HG03103 (cell line): Measurements from ENCODE around the gene KIF12.
"Not testable (repeated sequence)": the region's sequence is repeated elsewhere in the genome, so short reads cannot be mapped to it uniquely, and the experiment has no call there.

ENCODE experiments used
- ATAC-seq: cut with Tn5 transposase; IDR thresholded peaks from one replicate; pipeline ENCODE4 v1.9.1; 2021; ENCODE audit warnings: low read depth; ENCODE audit not compliant: unreplicated experiment

Gene KIF12

DNA sequence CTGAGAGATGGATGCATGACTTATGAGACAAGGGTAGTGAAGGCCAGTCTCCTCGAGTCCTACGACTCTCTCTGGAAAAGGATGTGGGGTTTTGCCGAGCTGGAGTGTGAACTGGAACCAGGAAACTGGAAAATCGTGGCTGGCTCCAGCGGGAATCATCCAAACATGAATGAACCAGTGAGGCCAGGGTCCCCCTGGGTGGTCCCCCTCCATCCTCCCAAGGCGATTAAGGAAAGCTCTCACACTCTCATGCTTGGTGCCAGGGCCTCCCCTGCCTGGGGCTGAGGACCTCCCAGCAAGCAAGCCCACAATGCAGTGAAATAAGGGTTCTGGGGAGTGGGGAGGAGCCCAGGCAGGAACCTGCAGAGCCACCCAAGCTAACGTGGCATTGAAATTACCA lies 11.4 kb downstream of the KIF12 start:
- no peak for ATAC-seq

DNA sequence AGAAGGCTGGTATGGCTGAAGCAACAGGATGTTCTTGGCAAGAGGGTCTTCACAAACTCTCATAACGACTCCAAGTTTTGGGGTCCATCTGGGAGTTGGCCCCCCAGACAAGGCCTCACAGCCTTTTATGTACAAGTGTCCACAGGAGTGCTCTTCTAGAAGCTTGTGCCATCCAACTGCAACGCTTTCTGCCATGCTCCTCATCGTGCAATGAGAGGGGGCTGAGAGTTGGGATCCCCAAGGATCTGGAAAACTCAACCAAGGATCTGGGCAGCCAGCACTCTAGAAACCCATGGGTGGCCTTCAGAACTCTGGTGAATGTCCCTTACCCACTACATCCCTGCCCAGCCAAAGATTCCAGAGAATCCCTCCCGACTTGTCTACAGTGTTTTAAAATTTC lies 12.5 kb downstream of the KIF12 start:
- ATAC-seq, result no peak

DNA sequence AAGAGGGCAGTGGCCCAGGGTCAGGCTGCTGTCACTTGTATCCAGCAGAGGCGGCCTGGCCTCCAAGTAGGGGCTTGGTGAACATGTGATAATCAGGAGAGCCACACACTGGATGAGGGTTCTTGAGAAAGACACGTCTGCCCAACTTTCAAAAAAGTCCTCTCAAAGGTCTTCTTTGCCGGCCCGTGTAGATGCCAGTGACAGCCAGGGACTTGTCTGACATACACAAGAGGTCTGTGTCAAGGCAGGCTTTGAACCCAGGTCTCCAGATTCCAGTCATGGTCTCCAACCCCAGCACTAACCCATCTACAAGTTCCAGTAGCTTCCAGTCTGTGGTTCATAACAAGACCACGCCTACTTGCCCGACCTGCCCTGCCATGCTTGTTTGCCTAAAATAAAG lies 13.1 kb downstream of the KIF12 start:
- no peak for ATAC-seq

DNA sequence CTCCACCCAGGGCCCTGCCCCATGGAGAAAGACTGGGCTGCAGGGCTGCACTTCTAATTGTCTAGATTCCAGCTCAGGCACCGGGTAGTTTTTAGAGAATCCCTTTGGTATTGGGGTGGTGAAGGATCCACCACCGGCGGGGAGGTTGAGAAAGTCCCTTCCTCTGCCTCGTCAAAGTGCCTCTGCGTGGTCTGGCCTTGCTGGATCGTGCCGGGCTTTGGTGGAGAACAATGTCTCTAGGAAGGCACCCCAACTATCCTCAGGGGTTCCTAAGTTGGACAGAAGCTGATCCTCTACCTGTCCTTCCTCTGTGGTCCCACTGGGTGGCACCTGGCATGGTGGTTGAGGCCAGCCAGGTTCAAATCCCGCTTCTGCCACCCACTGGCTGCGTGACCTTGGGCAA lies 13.7 kb downstream of the KIF12 start:
- ATAC-seq, result no peak

DNA sequence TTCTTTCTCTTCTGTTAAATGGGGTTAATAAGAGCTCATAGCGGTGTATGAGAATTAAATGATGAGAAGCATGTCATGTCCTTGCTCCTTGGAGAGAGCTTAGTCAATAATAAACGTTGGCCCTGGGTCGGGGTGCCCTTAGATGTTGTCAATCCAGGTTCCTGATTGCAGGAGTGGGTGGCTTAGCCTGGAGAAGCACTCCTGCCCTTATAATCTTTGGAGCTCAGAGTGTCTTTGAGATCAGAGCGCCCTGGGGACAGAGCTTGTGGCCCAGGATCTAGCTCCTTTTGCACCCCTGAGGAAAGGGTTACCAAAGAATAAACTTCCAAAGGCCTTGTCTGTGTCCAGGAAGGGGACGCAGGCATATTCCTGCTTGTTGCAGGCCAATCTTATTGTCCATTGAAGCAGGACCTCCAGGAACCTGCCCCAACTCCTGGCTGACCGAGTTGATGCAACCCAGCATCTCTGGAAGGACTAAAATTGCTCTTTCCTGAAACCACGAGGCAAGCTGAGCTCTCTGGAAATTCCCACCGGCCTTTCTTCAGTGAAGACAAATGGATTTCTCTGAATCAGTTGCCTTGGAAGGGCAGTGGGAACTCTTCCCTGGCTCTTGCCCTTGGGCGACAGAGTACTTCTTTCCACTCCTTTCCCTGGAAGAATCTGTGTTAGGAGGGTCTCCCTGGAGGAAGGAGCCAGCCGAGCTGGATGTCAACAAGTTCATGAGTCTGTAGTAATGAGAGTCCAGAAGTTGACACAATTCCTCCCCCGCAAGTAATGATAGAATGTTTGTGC lies 14.6 kb downstream of the KIF12 start:
- no peak for ATAC-seq

DNA sequence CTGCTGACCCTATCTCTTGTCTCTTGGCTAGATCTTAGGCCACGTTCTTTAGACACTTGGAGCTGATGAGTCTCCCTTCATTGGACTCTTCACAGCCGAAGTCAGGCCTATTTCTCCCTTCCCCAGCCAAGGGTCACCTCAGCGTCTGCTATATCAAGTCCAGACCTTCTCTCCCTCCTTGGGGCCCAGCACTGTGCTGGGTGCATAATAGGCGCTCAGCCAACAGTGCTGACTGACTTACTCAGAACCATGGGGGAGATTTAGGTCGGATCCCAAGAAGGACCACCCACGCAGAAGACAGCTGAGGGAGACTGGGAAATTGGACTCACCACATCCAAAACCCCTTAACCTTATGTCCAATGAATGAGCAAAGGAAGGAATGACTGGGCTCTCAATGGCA lies 15.4 kb downstream of the KIF12 start:
- ATAC-seq, result no peak

DNA sequence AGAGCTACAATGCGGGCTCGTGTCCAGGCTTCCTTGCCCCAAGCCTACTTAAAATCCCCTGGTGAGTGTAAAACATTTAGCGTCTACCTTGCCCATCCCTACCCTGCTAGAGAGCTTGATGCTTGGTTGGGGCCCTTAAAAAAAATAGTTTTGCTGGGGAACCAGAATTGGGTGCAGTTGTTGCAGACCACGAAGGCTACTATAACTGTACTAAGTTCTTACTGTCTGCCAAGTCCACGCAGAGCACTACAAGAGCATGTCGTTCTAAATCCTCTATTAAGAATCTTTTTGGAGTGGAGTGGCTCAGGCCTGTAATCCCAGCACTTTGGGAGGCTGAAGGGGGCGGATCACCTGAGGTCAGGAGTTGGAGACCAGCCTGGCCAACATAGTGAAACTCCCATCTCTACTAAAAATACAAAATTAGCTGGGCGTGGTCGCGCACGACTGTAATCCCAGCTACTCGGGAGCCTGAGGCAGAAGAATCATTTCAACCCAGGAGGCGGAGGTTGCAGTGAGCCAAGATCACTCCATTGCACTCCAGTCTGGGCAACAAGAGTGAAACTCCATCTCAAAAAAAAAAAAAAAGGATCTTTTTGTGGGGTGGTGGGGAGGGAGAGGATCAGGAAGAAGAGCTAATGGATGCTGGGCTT lies 16.2 kb downstream of the KIF12 start:
- ATAC-seq, result not testable (repeated sequence)

DNA sequence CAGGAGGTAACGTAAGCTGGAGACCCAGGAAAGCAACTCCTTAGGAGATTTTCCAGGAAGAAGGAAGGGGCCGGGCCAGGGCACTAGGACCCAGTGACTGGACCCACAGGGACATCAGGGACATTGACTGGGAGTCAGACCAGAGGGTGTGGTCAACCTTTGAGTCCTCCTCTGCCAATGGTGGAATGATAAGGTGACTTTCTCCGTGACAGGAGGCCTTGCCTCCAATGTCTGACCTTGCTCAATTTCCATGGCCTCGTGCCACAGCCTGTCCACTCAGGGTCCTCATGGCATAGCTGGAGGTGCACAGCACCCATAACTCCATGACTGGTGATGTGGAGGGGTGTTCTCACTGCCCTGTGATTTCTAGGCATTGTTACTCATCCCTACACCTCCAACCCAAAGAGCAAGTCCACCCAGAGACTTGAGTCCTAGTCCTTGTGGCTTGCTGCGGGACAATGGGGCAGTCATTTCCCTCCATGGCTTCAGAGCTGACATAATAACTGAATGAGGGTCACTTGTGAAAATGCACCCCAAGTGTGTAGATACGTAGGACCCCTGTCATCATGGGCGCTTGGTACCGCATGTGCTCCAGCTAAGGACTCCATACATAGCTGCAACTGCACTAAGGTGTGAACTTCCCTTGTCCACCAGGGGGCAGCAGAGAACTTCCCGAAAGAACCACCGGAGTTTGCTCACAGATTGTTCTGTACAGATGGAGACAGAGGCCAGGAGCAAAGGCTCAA lies 16.9 kb downstream of the KIF12 start:
- no peak for ATAC-seq

DNA sequence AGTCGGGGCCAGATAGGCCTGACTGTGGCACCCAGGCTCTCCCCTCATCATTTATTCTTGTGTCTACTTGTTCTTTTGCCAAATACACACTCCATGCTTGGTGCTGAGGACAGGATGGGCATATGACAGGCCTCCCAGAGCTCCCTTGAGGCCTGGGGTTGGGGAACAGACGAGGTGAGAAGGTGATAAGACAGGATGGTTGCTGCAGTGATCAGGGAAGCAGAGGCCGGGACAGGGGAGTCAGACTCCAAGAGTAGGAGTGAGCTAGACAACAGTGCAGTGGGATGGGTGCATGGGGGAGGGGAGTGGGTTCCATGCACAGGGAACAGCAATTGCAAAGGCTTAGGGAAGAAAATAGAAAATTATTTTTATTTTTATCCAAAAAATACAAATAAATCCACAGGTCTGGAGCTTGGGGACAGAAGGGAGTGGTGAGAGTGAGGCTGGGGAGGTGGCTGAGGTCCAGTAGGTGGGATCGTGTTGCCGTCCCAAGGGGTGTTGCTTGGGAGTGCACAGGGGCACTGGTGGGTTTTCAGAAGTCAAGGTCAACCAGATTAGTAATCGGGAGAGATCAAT lies 17.6 kb downstream of the KIF12 start:
- ATAC-seq, result no peak

DNA sequence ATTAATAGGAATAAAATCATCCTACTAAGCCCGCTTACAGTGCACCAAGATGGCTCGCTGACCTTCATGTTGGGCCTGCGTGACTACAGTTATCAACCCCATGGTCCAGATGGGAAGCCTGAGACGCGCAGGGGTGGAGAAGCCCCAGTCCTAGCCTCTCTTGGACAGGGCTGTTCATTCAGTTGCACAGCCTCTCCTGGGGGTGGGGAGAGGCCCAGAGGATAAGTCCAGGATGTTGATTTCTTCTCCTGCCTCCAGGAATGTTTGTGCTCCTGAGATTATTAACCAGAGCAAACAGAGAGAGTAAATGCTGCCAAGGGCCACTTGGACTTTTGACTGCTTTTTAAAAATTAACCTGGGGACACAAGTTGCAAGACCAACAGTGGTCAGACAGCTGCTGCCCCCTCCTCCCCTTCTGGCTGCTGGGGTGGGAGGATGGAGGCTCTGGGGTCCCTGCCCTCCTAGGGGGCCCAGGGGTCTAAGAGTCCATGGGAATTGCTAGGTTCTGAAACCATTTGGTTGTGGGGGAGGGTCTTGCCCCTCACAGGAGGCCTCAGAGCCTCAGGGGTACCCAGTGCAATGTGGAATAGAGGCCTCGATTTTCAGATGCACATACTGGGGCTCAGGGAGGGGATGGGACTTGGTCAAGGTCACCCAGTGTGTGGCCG lies 18.2 kb downstream of the KIF12 start:
- no peak for ATAC-seq

DNA sequence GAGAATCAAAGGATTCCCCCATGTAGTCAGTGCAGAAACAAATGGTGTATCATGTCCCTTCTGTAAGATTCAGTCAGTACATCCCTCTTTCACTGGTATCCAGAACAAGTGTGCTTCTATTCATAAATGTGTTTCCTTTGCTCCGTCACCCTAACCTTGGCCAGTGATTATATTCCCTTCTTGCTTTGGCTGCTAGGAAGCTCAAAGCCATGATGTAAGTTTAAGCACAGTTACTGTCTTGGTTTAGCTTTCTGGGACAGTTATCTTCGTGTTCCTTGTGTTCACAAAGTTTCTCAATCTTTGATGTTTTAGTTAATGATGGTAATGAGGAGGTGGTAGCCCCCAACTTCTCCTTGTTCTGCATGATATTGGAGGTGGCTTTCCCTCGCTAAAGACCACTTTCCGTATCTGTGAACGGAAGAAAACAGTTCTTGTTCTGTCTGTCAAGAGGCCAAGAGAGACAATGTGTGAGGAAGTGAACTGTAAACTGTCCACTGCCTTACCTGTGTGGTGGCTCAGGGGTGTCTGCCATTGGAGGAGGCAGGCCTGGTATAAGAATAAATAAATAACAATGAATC lies 18.8 kb downstream of the KIF12 start:
- no peak for ATAC-seq

DNA sequence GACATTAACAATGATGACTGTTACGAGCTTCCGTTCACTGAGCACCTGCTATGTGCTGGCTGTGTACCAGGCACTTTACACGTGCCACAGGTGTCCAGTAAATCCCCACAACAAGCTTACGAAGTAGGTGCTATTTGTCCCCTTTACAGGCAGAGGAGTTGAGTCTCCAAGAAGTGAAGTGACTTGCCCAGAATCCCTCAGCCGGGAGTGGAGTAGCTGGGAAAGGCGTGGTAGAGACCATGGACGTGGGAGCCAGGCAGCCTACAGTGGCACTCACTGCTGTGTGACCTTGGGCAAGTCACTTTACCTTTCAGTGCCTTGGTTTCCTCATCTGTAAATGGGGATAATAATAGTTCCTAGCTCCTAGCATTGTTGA lies 20.3 kb downstream of the KIF12 start:
- ATAC-seq, result no peak

DNA sequence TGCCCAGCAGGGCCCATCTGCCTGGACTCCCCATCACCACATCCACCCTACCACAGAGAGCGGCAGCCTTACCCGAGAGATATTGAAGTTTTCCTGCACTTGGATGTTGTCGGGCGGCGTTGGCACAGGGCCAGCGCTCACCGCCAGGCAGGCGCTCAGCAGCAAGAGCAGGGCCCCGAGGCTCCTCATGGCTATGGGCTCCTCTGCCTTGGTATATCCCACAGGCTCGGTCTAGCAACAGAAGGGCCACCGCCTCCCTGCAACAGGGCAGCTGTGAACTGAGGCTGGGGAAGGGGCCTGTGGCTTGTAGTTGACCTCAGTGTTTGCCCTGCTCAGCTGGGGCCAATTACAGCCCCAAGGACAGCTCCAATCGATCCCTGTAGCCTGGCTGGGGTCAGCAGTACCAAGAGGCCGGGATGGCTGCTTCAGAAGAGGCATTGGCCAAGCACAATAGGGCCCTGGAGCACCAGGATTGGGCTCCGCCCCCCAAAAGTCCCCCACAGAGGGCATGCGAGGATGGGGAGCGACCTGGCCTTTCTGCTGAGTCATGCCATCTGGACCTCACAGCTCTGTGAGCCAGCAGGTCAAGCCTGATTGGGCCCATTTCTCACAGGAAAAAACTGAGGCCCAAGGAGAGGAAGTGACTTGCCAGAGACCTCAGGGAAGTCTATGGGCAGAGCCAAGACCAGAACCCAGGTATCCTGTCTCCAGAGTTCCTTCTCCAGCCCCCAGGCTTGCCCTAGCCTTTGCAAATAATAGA lies 20.9 kb downstream of the KIF12 start, which contains the start of gene AMBP:
Gene AMBP, minus strand, starts transcription at position 280 of the 760 bp plus-strand sequence. Its CDS starts 91 bp downstream, at position 189.
- ATAC-seq, result no peak

DNA sequence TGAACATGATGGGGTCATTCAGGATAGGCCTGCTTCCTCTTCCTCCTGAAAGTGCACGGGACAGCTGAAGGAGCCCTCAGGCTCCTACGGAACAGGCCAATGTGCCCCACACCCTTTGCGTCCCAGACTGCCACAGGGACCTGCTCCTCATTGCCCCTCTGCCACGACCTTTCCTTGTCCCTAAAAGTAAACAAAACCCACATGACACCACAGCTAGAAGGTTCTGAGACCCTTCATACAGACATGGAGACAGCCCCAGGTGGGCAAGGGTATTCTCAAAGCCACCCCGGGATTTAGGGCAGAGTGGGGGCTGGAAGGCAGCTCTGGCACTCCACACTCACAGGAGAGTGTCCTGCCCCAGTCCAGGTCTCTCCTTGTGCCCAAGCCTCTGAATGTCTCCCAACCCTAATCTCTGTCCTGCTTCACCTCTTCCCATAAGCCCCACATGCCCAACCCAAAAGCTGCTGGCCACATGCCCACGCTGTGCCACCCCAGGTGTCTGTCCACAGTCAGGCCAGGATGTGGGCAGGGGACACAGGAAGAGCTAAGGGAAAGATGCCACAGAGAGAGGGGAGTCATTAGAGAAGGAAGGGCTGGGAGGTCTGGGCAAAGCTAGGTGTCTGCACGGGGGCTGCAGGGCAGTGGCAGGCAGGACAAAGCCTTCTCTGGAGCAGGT lies 21.8 kb downstream of the KIF12 start:
- no peak for ATAC-seq

DNA sequence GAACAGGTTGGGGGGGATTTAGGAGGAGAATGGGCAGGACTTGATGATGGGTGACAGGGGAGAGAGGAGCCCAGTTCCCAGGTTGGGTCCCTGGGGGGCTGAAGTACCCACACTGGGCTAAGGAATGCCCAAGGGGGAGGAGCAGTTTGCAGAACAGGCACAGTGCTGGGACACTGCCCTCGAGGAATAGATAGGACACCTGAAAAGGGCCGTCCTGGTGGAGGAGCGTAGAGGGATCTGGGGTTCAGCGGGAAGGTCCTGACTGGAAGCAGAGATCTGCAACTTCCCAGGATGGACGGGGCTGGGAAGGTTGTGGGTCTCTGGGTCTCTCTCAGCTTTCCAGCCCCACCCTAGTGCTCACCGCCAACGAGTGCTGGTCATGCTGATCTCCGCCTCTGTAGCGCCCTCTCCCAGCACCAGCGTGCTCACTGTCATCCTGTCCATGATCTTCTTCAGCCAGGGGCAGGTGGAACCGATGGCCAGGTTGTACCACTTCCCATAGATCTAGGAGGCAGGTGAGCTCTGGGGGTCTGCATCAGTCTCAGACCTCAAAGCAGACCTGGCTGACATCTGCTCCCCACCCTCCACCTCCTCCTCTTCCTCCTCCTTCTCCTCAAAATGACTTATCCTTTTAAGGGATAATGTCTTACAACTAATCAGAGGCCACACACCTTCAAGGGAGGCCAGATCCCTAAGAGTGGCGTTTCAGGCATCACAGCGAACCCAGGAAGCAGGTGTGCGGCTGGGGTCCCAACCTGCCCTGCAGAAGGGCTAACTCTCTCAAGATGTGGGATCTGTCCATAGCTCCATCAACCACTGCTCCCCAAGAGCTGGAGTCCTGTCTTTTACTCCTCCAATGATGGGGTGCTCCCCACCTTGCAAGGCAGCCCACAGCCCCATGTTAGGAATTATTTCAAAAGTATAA lies 22.6 kb downstream of the KIF12 start:
- no peak for ATAC-seq

DNA sequence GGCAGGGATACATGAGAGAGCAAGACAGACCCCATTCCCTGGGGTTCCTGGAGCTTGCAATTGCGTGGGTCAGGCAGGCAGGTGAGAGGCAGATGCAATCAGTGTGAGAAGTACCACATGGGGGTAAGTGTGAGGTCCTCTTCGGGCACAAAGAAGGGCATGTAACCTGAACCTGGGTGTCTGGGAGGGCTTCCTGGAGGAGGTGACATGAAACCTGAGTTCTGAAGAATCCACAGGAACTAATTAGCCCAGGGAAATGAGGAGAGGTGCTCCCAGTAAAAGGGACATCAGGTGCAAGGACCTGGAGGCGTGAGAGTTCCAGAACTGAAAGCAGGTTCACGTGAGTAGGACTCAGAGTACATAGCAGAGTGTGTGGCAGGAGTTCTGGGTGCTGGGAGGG lies 23.5 kb downstream of the KIF12 start:
- ATAC-seq, result no peak

DNA sequence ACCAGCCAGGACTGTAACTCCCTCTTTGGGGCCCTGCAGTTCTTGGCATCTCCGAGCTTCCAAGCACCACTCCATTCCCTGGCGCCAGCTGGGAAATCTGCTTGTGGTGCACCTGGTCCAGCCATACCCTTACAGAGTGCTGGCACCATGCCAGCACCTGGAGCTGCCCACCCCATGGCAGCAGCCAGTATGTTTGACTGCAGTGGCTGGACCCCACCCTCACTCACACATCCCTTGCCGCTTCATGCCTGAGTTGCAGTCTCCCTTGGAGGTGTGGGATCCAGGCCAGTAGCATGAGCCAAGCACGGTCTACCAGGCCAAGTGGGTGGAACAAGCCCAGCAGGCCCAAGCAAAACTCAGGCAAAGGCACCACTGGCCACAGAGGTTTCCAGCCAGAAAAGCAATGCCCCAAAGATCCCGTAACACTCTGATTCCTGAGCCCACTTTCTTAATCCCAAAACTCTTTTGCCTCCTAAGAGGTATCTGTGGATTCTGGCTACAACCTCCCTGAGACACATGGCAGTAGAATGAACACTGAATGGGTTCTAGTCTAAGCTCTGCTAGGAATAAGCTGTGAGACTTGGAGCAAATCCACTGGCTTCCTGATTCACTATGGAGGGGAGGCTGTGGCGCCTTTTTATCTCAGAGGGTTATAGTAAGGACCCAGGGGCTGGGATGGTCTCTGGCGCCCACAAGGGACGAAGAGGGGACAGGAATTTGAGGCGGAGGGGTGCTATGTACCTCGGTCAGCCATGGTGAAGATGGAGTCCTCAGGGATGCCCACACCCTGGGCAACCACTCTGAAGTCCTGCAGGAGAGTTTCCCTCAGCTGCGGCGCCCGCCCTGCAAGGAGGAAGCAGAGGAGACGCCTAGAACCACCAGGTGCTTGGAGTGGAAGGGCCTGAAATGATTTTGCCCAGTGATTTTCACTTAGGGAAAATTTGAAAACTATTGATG lies 26.6 kb downstream of the KIF12 start:
- ATAC-seq, result no peak
